ENCODE measurements around the gene CDKN1A. TPM values are rescaled to one million over a fixed set of nuclear protein-coding genes. Genes with fewer than 3 reads are reported as not detected.

Gene CDKN1A
- total RNA-seq, 1 experiment from 2014 or later = 17.4 TPM

DNA sequence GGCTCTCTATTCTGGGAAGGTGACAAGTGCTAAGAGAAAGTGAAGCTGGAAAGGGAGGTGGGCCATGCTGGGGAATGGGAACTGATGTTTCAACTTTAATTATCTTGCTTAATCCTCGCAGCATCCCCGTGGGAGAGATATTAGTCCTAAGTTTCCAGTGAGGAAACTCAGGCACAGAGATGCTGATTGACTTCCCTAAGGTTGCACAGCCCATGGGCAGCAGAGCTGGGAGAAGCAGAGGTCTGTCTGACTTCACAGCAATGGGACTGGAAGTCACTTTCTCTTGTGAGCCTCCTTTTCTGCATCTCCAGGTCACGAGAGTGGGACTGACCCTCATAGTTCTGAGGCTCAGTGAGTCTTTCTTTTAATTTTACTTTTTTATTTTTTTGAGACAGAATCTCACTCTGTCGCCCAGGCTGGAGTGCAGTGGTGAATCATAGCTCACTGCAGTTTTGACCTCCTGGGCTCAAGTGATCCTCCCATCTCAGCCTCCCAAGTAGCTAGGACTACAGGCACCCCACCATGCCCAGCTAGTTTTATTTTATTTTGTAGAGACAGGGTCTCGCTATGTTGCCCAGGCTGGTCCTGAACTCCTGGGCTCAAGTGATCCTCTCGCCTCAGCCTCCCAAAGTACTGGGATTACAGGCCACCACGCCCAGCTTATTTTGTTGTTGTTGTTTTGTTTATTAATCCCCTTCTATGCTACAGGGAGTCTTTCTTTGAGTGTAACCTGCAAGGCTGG is 21.7 kb downstream of the CDKN1A start:
- Histone ChIP-seq H3K9ac (ENCODE audit: extremely low read depth, insufficient read length, low read length) (no peak overlapping the region), H2BK15ac (ENCODE audit: low read depth, low read length) (no peak overlapping the region), H4K8ac (replicated peaks; ENCODE audit: insufficient read length, low read depth, low read length) (no peak overlapping the region), H4K20me1 (ENCODE audit: control insufficient read depth, insufficient read depth, insufficient read length) (no peaks in the 10 kb centered on the region), H3K18ac (ENCODE audit: insufficient read length, low read depth, low read length) (no peak overlapping the region), H3K4me2 (ENCODE audit: insufficient read depth, insufficient read length, low read length) (no peak overlapping the region), H2BK20ac (ENCODE audit: low read depth, low read length, poor library complexity, severe bottlenecking) (no peak overlapping the region), H2AK5ac (ENCODE audit: insufficient read length, low read length) (no peak overlapping the region), H3K79me1 (ENCODE audit: insufficient read depth, low read depth, low read length, poor library complexity, severe bottlenecking) (no peaks in the 10 kb centered on the region), H3K79me2 (ENCODE audit: insufficient read depth, low read length) (no peaks in the 10 kb centered on the region), H2BK12ac (ENCODE audit: insufficient read length, low read depth, low read length) (no peak overlapping the region), H4K5ac (ENCODE audit: insufficient read length, low read depth, low read length) (no peak overlapping the region), H3K23me2 (ENCODE audit: insufficient read length, low read depth, low read length, poor library complexity, severe bottlenecking) (no peaks in the 10 kb centered on the region), H3K9me3 (ENCODE audit: control insufficient read depth, low read depth, low read length) (no peaks in the 10 kb centered on the region), H4K91ac (ENCODE audit: insufficient read length, low read depth, low read length) (no peak overlapping the region), H3K4me1 (ENCODE audit: insufficient read depth, low read length) (no peaks in the 10 kb centered on the region), H3T11ph (ENCODE audit: low read length) (no peak overlapping the region), H3K56ac (ENCODE audit: insufficient read length, low read depth, low read length) (no peak overlapping the region), H2BK5ac (ENCODE audit: insufficient read length, low read length) (no peak overlapping the region), H3K14ac (ENCODE audit: insufficient read depth, low read length) (no peak overlapping the region), H2AFZ (ENCODE audit: low read length) (no peak overlapping the region), H3K4ac (ENCODE audit: low read depth, low read length) (no peak overlapping the region), H3K27ac (ENCODE audit: insufficient read length, low read depth, low read length) (no peak overlapping the region), H3K27me3 (ENCODE audit: insufficient read depth, low read length) (no peaks in the 10 kb centered on the region), H2BK120ac (ENCODE audit: low read depth, low read length, poor library complexity, severe bottlenecking) (no peak overlapping the region), H3K23ac (ENCODE audit: insufficient read length, low read depth, low read length) (no peak overlapping the region)
- DNase-seq = no peak
- H3K27me3 Mint-ChIP-seq (ENCODE audit: low read depth) = peaks cover 3% of the 10 kb centered on the region; the same call in 1 of the 2 replicates
- no peak for TF ChIP-seq CTCF (conservative IDR thresholded peaks at IDR 0.05)
- H3K36me3 Mint-ChIP-seq (ENCODE audit: insufficient read depth in 1 of 3, low read depth in 3 of 3) = no peaks in the 10 kb centered on the region
- no peaks in the 10 kb centered on the region for H3K4me1 Mint-ChIP-seq
- WGBS (ENCODE audit: extremely low coverage, insufficient read length, low lambda C conversion rate) = no CpG with 5 or more reads among the region's 7 CpGs
- H3K4me3 Mint-ChIP-seq = no peak overlapping the region
- peak overlapping the region in 1 of 3 experiments; percentile 17; a peak in 1 of 7 replicates for H3K27ac Mint-ChIP-seq
- H3K9me3 Mint-ChIP-seq = no peaks in the 10 kb centered on the region

Measured in H9 (cell line).